Adrenal gland (tissue), 12 donors: ENCODE results near the gene CTNND2. TPM values are rescaled to one million over a fixed set of nuclear protein-coding genes. Genes with fewer than 3 reads are reported as not detected.

ENCODE experiments used
- DNase-seq, 7 donors: peaks; one replicate each; pipeline ENCODE4 v3.0.0-alpha.2; 2019 to 2020
- H3K27ac ChIP-seq, 5 donors: fragments of 200-600 bp; sonication (generic) in 4 of 5; 1 replicate in 3 of 5; 2 replicates in 2 of 5; pipeline versions ENCODE4 v1.5.1 to v1.8.0; 2016 to 2020; ENCODE audit warnings: mild to moderate bottlenecking in 1 of 5
- H3K27me3 ChIP-seq: fragments of 200-600 bp; 2 replicates; pipeline ENCODE4 v1.8.0; 2021
- H3K36me3 ChIP-seq, 2 donors: fragments of 200-600 bp; replicated peaks in 1 of 2; 1 replicate in 1 of 2; 2 replicates in 1 of 2; pipeline versions ENCODE4 v1.5.1 to v1.8.0; 2018 to 2022
- H3K4me1 ChIP-seq, 2 donors: fragments of 200-600 bp; replicated peaks in 1 of 2; 1 replicate in 1 of 2; 2 replicates in 1 of 2; pipeline versions ENCODE4 v1.5.1 to v1.8.0; 2018 to 2021
- H3K4me3 ChIP-seq, 4 donors: fragments of 200-600 bp; sonication (generic) in 3 of 4; one replicate each; pipeline ENCODE4 v1.5.1; 2016 to 2018
- H3K9me3 ChIP-seq, 3 donors: fragments of 200-600 bp; sonication (generic) in 1 of 3; replicated peaks in 1 of 3; 1 replicate in 2 of 3; 2 replicates in 1 of 3; pipeline versions ENCODE4 v1.5.1 to v1.8.0; 2016 to 2021
- CTCF ChIP-seq, 6 experiments: fragments of 450-650 bp in 4 of 6; fragments of 200-600 bp in 2 of 6; sonication (generic) in 1 of 6; IDR thresholded peaks; 1 replicate in 5 of 6; 2 replicates in 1 of 6; pipeline versions ENCODE4 v1.5.1 to v1.8.0; 2016 to 2021; ENCODE audit warnings: antibody characterized with exemption in 6 of 6, mild to moderate bottlenecking in 2 of 6, moderate library complexity in 1 of 6
- POLR2A ChIP-seq, 2 donors: fragments of 450-650 bp; IDR thresholded peaks; one replicate each; pipeline ENCODE4 v1.6.1; 2017; ENCODE audit warnings: antibody characterized with exemption in 2 of 2, mild to moderate bottlenecking in 2 of 2, moderate library complexity in 1 of 2
- WGBS, 4 donors: extraction: QIAGEN DNeasy Blood & Tissue Kit in 2 of 4; methylation state at CpG; one replicate each; pipeline versions ENCODE4 v1.1.5 to v1.1.7; 2013 to 2017; 5-methylcytosine and 5-hydroxymethylcytosine counted together
- intact Hi-C, 2 donors: fragments of 100-400 bp; cut with DNase I; formaldehyde crosslinking; loops; one replicate each; pipeline versions ENCODE4 v1.14.1 to v1.15.0; 2022 to 2023
- polyA plus RNA-seq, 3 donors: library from polyadenylated mRNA; stranded (reverse); fragments of 200-250 nt in 2 of 3; fragments of 350-450 nt in 1 of 3; fragmentation: Illumina TruSeq in 1 of 3; extraction: RNeasy Lipid Tissue Mini Kit (QIAGEN cat#74804) in 1 of 3; gene quantifications; one replicate each; pipeline ENCODE4 v1.2.3, GENCODE V29; 2013 to 2014
- total RNA-seq, 9 donors: library from RNA; depleted of rRNA in 4 of 9; stranded (reverse); fragments of >200 nt in 4 of 9; fragments of 120-200 nt in 1 of 9; fragmentation: NEBNext Ultra II Directional in 1 of 9; extraction: Animal tissue kit (Norgen Biotek cat#: 25700) in 1 of 9; gene quantifications; one replicate each; pipeline versions ENCODE4 v1.1.0 to v1.2.4, GENCODE V29; 2013 to 2023
- donor health status: healthy with polysubstance abuse.
- donor health status: Bipolar disorder and iron deficiency.
- donor health status: DM: yes; HTN: yes; CAD: no.
- donor health status: DM: no; HTN: no; CAD: no.
- donor health status: DM: no; HTN: no; CAD: no.
- donor health status: DM: yes; HTN: yes; CAD: no.

CTNND2 gene
- total and polyA plus RNA-seq, 12 donors: 0.34 to 4.2 (median 1.1) TPM; not detected in 1

GRCh38 chr5:11655681-11656080 is 248.6 kb downstream of the CTNND2 start:
- H3K27me3 ChIP-seq: no peaks in the 10 kb centered on the region
- H3K27ac ChIP-seq: no peak overlapping the region
- no peaks in the 10 kb centered on the region for H3K4me1 ChIP-seq
- DNase-seq: no peak
- no peaks in the 10 kb centered on the region for H3K36me3 ChIP-seq
- TF ChIP-seq POLR2A (IDR thresholded peaks at IDR 0.05): no peak
- TF ChIP-seq CTCF (IDR thresholded peaks at IDR 0.05): no peak
- H3K4me3 ChIP-seq: no peak overlapping the region
- no peaks in the 10 kb centered on the region for H3K9me3 ChIP-seq
- WGBS, 4 donors: 77 to 91% (median 86%) methylated on average over 4 of the region's 4 CpGs
- intact Hi-C loops: no loop called here

- Histone ChIP-seq H3K4me1 (no peaks in the 10 kb centered on the region), H3K9me3 (no peaks in the 10 kb centered on the region), H3K27ac (no peak overlapping the region), H3K36me3 (no peaks in the 10 kb centered on the region), H3K27me3 (no peaks in the 10 kb centered on the region), H3K4me3 (no peak overlapping the region)
- intact Hi-C loops: no loop called here
- WGBS, 4 donors: 47 to 91% (median 67%) methylated on average over 1 of the region's 1 CpG
- DNase-seq: no peak
- TF ChIP-seq POLR2A (IDR thresholded peaks at IDR 0.05) (no peak), CTCF (IDR thresholded peaks at IDR 0.05) (no peak)
Observed at GRCh38 chr5:11650936-11651335, 253.3 kb downstream of the CTNND2 start.

GRCh38 chr5:11646141-11646540 is 258.1 kb downstream of the CTNND2 start:
- no peaks in the 10 kb centered on the region for H3K36me3 ChIP-seq
- TF ChIP-seq CTCF (IDR thresholded peaks at IDR 0.05): no peak
- no peak for TF ChIP-seq POLR2A (IDR thresholded peaks at IDR 0.05)
- H3K9me3 ChIP-seq: no peaks in the 10 kb centered on the region
- intact Hi-C loops: no loop called here
- H3K4me1 ChIP-seq: no peaks in the 10 kb centered on the region
- WGBS, 4 donors: 44 to 50% (median 47%) methylated on average over 3 of the region's 3 CpGs
- H3K27me3 ChIP-seq: no peaks in the 10 kb centered on the region
- H3K27ac ChIP-seq: no peak overlapping the region
- DNase-seq: no peak
- no peak overlapping the region for H3K4me3 ChIP-seq

GRCh38 chr5:11642438-11642837 is 261.8 kb downstream of the CTNND2 start:
- Histone ChIP-seq H3K4me1 (no peaks in the 10 kb centered on the region), H3K27ac (no peak overlapping the region), H3K9me3 (no peaks in the 10 kb centered on the region), H3K4me3 (no peak overlapping the region), H3K27me3 (no peaks in the 10 kb centered on the region), H3K36me3 (no peaks in the 10 kb centered on the region)
- WGBS, 4 donors: 37 to 53% (median 45%) methylated on average over 3 of the region's 3 CpGs
- no peak for TF ChIP-seq CTCF (IDR thresholded peaks at IDR 0.05)
- TF ChIP-seq POLR2A (IDR thresholded peaks at IDR 0.05): no peak
- no peak for DNase-seq
- intact Hi-C loops: no loop called here
